ENCODE data around the gene PKIB. TPM values are rescaled to one million over a fixed set of nuclear protein-coding genes. Genes with fewer than 3 reads are reported as not detected.
"Not testable (repeated sequence)": the region's sequence is repeated elsewhere in the genome, so short reads cannot be mapped to it uniquely, and the experiment has no call there.

The PKIB gene
- total RNA-seq, 4 donors from 2014 or later: 0.43 to 5.2 (median 0.59) TPM; not detected in 1

DNA sequence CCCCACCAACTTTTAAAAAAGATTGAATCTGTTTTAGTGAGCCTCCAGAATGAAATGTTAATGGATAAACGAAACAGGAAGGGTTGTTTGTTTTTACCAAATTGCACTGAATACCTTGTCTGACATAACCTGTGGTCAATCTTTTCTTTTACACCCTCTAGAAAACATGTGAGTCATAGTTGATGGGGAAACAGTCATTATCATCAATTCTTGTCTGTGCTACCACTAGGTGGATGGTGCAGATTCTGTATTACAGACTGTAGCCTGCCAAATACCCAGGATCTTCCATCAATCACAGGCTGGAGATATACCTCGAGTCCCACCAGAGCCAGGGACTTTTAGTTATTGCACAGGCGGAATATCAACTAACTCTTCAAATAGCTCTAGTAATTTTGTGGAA, 29.5 kb upstream of the PKIB start:
- Histone ChIP-seq H3K36me3 (no peaks in the 10 kb centered on the region), H3K27ac (no peak overlapping the region), H3K27me3 (no peaks in the 10 kb centered on the region), H3K9me3 (no peaks in the 10 kb centered on the region), H3K4me3 (no peak overlapping the region), H3K4me1 (no peaks in the 10 kb centered on the region)
- no peak for TF ChIP-seq POLR2A (IDR thresholded peaks at IDR 0.05)
- no peak for TF ChIP-seq CTCF (IDR thresholded peaks at IDR 0.05)
- no peak for DNase-seq
- intact Hi-C loops (cut with DNase I; ENCODE audit: low total_unique reads): no loop called here

- H3K36me3 ChIP-seq: no peaks in the 10 kb centered on the region
- no peak overlapping the region for H3K4me3 ChIP-seq
- no peaks in the 10 kb centered on the region for H3K27me3 ChIP-seq
- intact Hi-C loops (cut with DNase I; ENCODE audit: low total_unique reads): no loop called here
- H3K9me3 ChIP-seq: peaks cover 0 to 5% of the 10 kb centered on the region in 2 donors
- no peak overlapping the region for H3K27ac ChIP-seq
- no peak for DNase-seq
- no peaks in the 10 kb centered on the region for H3K4me1 ChIP-seq
- no peak for TF ChIP-seq CTCF (IDR thresholded peaks at IDR 0.05)
- no peak for TF ChIP-seq POLR2A (IDR thresholded peaks at IDR 0.05)
These were observed 21.1 kb upstream of the PKIB start for GRCh38 chr6:122589115-122589514.

DNA sequence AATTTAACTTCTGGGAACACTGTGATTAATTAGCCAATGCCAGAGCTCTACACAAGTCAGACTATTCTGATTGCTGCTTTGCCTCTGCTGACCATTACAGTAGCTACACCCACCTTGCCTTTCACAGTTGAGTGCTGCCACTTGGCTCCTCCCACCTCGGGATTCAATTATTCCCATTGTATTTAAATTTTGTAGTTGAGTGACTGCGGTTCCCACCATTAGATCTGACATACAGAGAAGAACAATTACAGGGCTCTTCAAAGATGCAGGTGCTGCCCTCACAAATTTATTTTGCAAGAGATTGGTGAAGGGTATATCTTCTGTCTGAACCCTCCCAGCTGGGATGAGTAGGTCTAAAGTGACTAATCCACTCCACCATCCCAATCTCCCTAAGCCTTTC, 11.9 kb upstream of the PKIB start:
- H3K27ac ChIP-seq; H3K9me3 ChIP-seq; DNase-seq; H3K36me3 ChIP-seq; H3K4me1 ChIP-seq; H3K27me3 ChIP-seq; intact Hi-C loops (cut with DNase I; ENCODE audit: low total_unique reads); H3K4me3 ChIP-seq: not testable (repeated sequence)

DNA sequence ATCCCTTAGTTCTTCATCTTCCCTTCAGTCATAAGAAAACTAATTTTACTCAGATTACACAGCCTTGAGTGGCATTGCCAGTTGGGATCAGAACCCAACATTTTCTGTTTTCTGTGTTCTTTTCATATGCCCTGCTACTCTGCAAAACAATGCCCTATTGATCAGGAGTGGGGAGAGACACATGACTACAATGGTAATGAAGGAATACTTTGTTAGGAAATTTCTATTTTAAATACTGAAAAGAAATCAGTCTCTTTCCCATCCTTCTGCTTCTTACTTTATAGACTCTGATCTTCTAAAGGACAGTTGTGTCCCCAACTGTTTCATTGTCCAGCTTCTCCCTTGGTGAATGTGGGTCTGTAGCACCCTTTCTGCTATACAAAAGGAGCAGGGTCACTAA, 5.5 kb upstream of the PKIB start:
- H3K36me3 ChIP-seq: no peaks in the 10 kb centered on the region
- DNase-seq: no peak
- no peak for TF ChIP-seq CTCF (IDR thresholded peaks at IDR 0.05)
- no peak for TF ChIP-seq POLR2A (IDR thresholded peaks at IDR 0.05)
- intact Hi-C loops (cut with DNase I; ENCODE audit: low total_unique reads): no loop called here
- no peaks in the 10 kb centered on the region for H3K4me1 ChIP-seq
- no peaks in the 10 kb centered on the region for H3K9me3 ChIP-seq
- no peaks in the 10 kb centered on the region for H3K27me3 ChIP-seq
- no peak overlapping the region for H3K27ac ChIP-seq
- no peak overlapping the region for H3K4me3 ChIP-seq

- Histone ChIP-seq H3K9me3 (no peaks in the 10 kb centered on the region), H3K4me3 (peak overlapping the region; percentile 13 to 32), H3K4me1 (peaks cover 0 to 6% of the 10 kb centered on the region in 2 donors), H3K27ac (no peak overlapping the region), H3K36me3 (no peaks in the 10 kb centered on the region), H3K27me3 (peaks cover 0 to 10% of the 10 kb centered on the region in 2 donors)
- no peak for DNase-seq
- TF ChIP-seq POLR2A (IDR thresholded peaks at IDR 0.05) (no peak), CTCF (IDR thresholded peaks at IDR 0.05) (no peak)
- intact Hi-C loops (cut with DNase I; ENCODE audit: low total_unique reads): no loop called here
These were observed 668 bp downstream of the PKIB start for GRCh38 chr6:122610690-122611455.

Data from uterus (tissue), 4 donors.